ENCODE measurements around the gene S100A3. TPM values are rescaled to one million over a fixed set of nuclear protein-coding genes. Genes with fewer than 3 reads are reported as not detected.

The S100A3 gene
- total RNA-seq, 1 donor from 2014 or later: not detected

- Mint-ChIP-seq H3K27ac (ENCODE audit: unreplicated experiment) (no peak overlapping the region), H3K4me3 (no peak overlapping the region), H3K9me3 (no peaks in the 10 kb centered on the region), H3K36me3 (ENCODE audit: low read depth) (no peaks in the 10 kb centered on the region), H3K27me3 (ENCODE audit: low read depth) (peaks cover 3% of the 10 kb centered on the region), H3K4me1 (no peaks in the 10 kb centered on the region)
- no peak for TF ChIP-seq CTCF (conservative IDR thresholded peaks at IDR 0.05)
- no peak for DNase-seq (ENCODE audit: low read depth, low spot score)
These were observed 43.5 kb downstream of the S100A3 start for GRCh38 chr1:153505576-153505975.

GRCh38 chr1:153503766-153504165 lies 45.3 kb downstream of the S100A3 start:
- H3K36me3 Mint-ChIP-seq (ENCODE audit: low read depth): no peaks in the 10 kb centered on the region
- no peak for DNase-seq (ENCODE audit: low read depth, low spot score)
- no peak for TF ChIP-seq CTCF (conservative IDR thresholded peaks at IDR 0.05)
- H3K27me3 Mint-ChIP-seq (ENCODE audit: low read depth): peaks cover 20% of the 10 kb centered on the region
- H3K9me3 Mint-ChIP-seq: no peaks in the 10 kb centered on the region
- no peak overlapping the region for H3K27ac Mint-ChIP-seq (ENCODE audit: unreplicated experiment)
- no peak overlapping the region for H3K4me3 Mint-ChIP-seq
- no peaks in the 10 kb centered on the region for H3K4me1 Mint-ChIP-seq

GRCh38 chr1:153498746-153499145 lies 50.3 kb downstream of the S100A3 start:
- DNase-seq (ENCODE audit: low read depth, low spot score): no peak
- Mint-ChIP-seq H3K27me3 (ENCODE audit: low read depth) (peaks cover 48% of the 10 kb centered on the region), H3K27ac (ENCODE audit: unreplicated experiment) (no peak overlapping the region), H3K4me1 (peaks cover 10% of the 10 kb centered on the region), H3K4me3 (no peak overlapping the region), H3K36me3 (ENCODE audit: low read depth) (no peaks in the 10 kb centered on the region), H3K9me3 (no peaks in the 10 kb centered on the region)
- TF ChIP-seq CTCF (conservative IDR thresholded peaks at IDR 0.05): no peak

Other genes with a start within 250 kb of the S100A3 start
- gene PGLYRP3, start 236.3 kb downstream of the S100A3 start, total RNA-seq: not detected in 2 replicates
- not detected in 2 replicates for gene PGLYRP4, start 200.4 kb downstream of the S100A3 start, total RNA-seq
- gene S100A9, start 191.4 kb downstream of the S100A3 start, total RNA-seq: not detected in 2 replicates
- not detected in 2 replicates for gene S100A12, start 173.6 kb downstream of the S100A3 start, total RNA-seq
- gene S100A8, start 158.2 kb downstream of the S100A3 start, total RNA-seq: not detected in 2 replicates
- gene S100A7A, start 132.7 kb downstream of the S100A3 start, total RNA-seq: not detected in 2 replicates
- gene S100A7, start 88.6 kb downstream of the S100A3 start, total RNA-seq: not detected in 2 replicates
- not detected in 2 replicates for gene S100A6, start 13.3 kb downstream of the S100A3 start, total RNA-seq
- gene S100A5, start 8.3 kb downstream of the S100A3 start, total RNA-seq: not detected in 2 replicates
- 10.3 and 11.7 TPM in 2 replicates for gene S100A4, start 3.5 kb downstream of the S100A3 start, total RNA-seq
- not detected in 2 replicates for gene S100A2, start 16.6 kb upstream of the S100A3 start, total RNA-seq
- gene S100A16, start 63.9 kb upstream of the S100A3 start, total RNA-seq: 5.3 and 7.1 TPM in 2 replicates
- gene S100A14, start 67.1 kb upstream of the S100A3 start, total RNA-seq: not detected in 2 replicates
- gene S100A13, start 78.2 kb upstream of the S100A3 start, total RNA-seq: 30.2 and 33.7 TPM in 2 replicates
- not detected in 2 replicates for gene S100A1, start 79.2 kb upstream of the S100A3 start, total RNA-seq
- 132 and 136 TPM in 2 replicates for gene CHTOP, start 84.8 kb upstream of the S100A3 start, total RNA-seq
- gene SNAPIN, start 109.4 kb upstream of the S100A3 start, total RNA-seq: 52.8 and 55.4 TPM in 2 replicates
- 404 and 407 TPM in 2 replicates for gene ILF2, start 121.7 kb upstream of the S100A3 start, total RNA-seq
- gene NPR1, start 129.4 kb upstream of the S100A3 start, total RNA-seq: 0.57 and 0.93 TPM in 2 replicates
- gene INTS3, start 178.8 kb upstream of the S100A3 start, total RNA-seq: 78.4 and 79.2 TPM in 2 replicates
- 16.8 and 18.1 TPM in 2 replicates for gene SLC27A3, start 226.1 kb upstream of the S100A3 start, total RNA-seq

All from neural crest cell (in vitro differentiated cells).